Measurements from ENCODE around the gene DDIT4.
A peak's percentile ranks its signal among the peaks of the same experiment; 100 is the strongest.
"Not testable (repeated sequence)": the region's sequence is repeated elsewhere in the genome, so short reads cannot be mapped to it uniquely, and the experiment has no call there.

Gene DDIT4, protein sequence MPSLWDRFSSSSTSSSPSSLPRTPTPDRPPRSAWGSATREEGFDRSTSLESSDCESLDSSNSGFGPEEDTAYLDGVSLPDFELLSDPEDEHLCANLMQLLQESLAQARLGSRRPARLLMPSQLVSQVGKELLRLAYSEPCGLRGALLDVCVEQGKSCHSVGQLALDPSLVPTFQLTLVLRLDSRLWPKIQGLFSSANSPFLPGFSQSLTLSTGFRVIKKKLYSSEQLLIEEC

DNA sequence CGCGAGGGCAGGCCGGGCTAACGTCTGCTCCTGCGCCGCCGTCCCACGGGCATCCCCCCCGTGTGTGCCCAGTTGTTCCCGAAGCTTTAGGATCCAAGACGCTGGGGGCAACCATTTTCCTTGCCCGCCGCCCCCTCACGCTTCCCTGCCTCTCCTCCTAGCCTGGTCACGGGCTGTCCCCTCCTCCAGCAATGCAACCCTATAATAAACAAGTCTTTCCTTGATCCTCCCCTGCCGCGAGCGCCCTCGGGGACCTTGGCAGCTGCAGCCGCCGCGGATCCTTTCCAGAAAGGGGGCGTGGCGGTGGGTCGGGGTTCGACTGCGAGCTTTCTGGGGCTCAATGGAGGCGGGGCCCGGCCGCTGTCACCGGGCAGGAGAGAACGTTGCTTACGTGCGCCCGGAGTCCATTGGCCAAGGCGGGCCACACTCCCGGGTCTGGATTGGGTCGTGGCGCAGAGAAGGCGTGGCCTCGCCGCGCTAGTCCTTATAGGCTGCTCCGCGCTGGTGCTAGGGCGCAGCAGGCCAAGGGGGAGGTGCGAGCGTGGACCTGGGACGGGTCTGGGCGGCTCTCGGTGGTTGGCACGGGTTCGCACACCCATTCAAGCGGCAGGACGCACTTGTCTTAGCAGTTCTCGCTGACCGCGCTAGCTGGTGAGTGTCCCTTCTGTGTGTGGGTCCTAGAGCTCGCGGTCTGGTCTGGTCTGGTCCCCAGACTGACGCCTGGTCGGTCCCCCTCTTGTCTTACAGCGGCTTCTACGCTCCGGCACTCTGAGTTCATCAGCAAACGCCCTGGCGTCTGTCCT, at the start of gene DDIT4:
Gene DDIT4 (plus strand): TSS at position 515 of the 803 bp plus-strand sequence. CDS start 293 bp downstream, outside the sequence.
- DNase-seq (ENCODE audit: low spot score): peak; percentile 97

GRCh38 chr10:72224191-72224590, 49.5 kb upstream of the DDIT4 start:
- not testable (repeated sequence) for DNase-seq (ENCODE audit: low spot score)

GRCh38 chr10:72226418-72227027, 47.2 kb upstream of the DDIT4 start:
- no peak for DNase-seq (ENCODE audit: low spot score)

- DNase-seq (ENCODE audit: low spot score): no peak
Observed at GRCh38 chr10:72227826-72228225, 45.9 kb upstream of the DDIT4 start.

DNA sequence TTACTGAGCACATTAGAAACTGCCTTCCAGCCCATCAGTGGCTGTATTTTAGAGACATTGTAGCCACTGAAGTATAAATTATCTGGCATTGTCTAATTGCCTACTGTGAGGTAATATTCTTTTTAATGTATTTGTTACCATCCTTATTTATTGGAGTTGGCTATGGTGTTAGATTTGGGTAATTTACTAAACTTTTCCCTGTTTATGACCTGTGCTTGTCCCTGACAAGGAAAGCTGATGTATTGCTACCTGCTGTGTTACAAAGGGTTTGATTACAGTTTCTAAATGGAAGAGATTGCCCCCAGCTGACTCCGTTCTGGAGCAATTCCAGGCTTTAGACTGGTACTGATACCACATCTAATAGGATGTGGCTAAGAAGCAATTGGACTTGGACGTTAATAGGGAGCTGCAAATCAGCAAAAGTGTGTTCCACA, 45.4 kb upstream of the DDIT4 start:
- no peak for DNase-seq (ENCODE audit: low spot score)

GRCh38 chr10:72229261-72230251, 44.2 kb upstream of the DDIT4 start:
- no peak for DNase-seq (ENCODE audit: low spot score)

- no peak for DNase-seq (ENCODE audit: low spot score)
Observed at GRCh38 chr10:72233621-72234020, 40.1 kb upstream of the DDIT4 start.

- no peak for DNase-seq (ENCODE audit: low spot score)
Observed at GRCh38 chr10:72234560-72235095, 39.1 kb upstream of the DDIT4 start.

DNA sequence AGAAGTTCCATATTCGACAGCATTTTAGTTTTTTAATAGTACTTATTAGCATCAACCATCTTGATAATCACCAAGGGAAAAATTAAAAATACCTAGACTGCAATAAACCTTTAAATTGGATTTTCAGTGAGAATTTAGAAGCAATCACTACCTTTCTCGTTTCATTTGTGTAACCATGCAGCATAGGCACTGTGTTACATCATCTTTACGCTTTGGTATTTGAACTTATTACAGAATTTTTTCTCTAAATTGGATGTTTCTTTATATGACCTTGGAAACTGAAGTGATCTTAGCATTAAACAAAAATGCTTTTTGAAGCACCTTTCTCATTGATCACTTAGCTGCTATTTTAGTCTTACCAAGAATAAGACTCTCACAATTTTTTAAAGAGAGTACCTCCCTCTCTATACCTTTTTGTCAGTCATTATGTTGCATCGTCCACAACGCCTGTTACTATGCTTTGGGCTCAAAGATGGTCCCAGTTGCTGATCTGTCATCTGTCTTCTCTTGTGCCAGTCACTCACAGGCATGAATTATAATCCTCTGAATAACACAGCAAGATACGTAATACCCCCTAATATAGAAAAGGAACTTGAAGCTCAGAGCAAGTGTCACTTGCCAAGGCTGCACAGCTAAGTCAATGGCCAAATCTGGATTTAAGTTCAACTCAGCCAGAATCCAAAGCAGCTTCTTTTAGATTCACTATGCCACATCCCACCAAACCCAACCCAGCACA, 38.0 kb upstream of the DDIT4 start:
- DNase-seq (ENCODE audit: low spot score): no peak

- DNase-seq (ENCODE audit: low spot score): no peak
Observed at GRCh38 chr10:72238392-72239175, 35.1 kb upstream of the DDIT4 start.

GRCh38 chr10:72239409-72239808, 34.3 kb upstream of the DDIT4 start:
- DNase-seq (ENCODE audit: low spot score): no peak

DNA sequence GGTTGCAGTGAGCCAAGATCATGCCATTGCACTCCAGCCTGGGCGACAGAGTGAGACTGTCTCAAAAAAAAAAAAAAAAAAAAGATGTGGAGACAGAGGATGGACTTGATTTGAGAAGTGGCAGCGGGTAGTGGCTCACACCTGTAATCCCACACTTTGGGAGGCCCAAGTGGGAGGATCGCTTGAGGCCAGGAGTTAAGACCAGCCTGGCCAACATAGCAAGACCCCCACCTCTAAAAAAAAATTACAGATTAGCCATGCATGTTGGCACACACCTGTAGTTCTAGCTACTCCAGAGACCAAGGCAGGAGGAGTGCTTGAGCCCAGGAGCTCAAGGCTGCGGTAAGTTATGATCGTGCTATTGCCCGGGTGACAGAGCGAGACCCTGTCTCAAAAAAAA, 33.4 kb upstream of the DDIT4 start:
- DNase-seq (ENCODE audit: low spot score): no peak

- no peak for DNase-seq (ENCODE audit: low spot score)
Observed at GRCh38 chr10:72241691-72242252, 32.0 kb upstream of the DDIT4 start.

DNA sequence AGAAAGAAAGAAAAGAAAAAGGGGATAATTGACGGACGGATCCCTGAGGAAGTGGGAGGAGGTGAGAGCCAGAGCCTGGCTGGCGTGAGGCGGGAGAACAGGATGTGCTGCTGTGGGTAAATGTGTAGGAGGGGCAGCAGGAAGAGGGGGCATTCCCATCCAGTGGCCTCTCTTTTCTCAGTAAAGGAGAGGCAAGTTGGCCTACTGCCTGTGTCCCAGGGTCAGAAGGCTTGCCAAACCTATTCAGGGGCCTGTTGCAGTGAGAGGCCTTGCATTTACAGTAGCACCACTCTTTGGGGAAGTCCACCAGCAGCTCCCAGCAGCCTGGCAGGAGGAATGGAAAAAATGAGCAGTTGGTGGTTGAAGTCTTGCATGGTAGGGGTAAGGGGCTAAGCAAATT, 31.0 kb upstream of the DDIT4 start:
- no peak for DNase-seq (ENCODE audit: low spot score)

- DNase-seq (ENCODE audit: low spot score): no peak
Observed at GRCh38 chr10:72243822-72244437, 29.8 kb upstream of the DDIT4 start.

GRCh38 chr10:72244573-72245038, 29.1 kb upstream of the DDIT4 start:
- no peak for DNase-seq (ENCODE audit: low spot score)

DNA sequence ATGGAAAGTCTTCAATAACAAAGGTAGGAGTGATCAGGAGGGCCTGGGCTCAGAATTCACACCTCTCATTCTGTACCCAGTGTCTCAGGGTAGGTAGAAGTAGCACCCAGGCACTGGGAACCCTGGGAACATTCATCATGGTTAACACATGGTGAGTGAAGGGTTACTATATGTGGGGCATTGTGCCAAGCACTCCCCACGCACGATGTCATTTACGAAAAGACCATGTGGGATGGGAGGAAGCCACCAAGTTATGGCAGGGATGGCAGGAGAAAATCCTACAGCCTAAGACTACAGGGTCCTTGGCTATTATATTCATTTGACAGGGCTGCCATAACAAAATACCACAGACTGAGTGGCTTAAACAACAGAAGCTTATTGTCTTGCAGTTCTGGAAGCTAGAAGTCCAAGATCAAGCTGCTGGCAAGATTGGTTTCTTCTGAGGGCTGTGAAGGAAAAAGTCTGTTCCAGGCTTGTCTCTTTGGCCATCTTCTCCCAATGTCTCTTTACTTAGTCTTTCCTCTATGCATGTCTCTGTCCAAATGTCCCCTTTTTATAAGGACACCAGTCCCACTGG, 27.7 kb upstream of the DDIT4 start:
- DNase-seq (ENCODE audit: low spot score): no peak

DNA sequence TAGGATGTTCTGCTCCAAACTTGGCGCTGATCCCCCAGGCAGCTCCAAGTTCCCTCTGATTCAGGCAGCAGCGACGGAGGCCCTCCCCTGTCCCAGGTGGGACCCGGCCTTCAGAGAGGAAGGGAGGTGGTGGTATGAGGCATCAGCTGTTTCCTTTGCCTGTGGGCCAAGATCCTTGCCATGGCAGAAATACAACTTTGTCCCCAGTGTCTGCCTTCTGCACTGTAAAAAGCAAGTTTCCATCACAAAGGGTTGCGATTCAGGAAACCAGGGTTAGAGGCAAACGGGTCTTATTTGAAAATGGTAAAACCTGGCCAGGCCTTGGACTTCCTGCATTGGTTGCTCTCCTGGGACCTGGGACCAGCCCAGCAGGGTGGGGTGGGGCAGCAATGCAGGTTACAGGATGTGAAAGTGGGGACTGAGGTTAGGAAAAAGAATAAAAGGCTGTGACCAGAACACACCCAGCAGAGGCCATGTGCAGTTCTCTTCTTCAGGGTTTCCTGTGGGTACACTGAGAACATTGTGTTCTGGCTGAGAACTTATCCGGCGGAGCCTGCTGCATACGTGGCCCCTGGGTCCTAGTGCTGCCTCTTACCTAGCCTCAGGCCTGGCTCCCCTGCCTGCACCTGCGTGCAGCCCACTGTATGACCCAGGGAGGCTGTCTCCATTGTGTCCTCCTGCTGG, 25.1 kb upstream of the DDIT4 start:
- DNase-seq (ENCODE audit: low spot score): peak; percentile 79

Measured in CD4-positive, alpha-beta T cell treated with Interleukin-2 at 100 ng/mL for 4 hours (primary cell).